ENCODE results near the gene VAC14. TPM values are rescaled to one million over a fixed set of nuclear protein-coding genes. Genes with fewer than 3 reads are reported as not detected.

Gene VAC14
- total RNA-seq, 3 donors from 2014 or later: 32.3 to 35.1 (median 32.8) TPM

DNA sequence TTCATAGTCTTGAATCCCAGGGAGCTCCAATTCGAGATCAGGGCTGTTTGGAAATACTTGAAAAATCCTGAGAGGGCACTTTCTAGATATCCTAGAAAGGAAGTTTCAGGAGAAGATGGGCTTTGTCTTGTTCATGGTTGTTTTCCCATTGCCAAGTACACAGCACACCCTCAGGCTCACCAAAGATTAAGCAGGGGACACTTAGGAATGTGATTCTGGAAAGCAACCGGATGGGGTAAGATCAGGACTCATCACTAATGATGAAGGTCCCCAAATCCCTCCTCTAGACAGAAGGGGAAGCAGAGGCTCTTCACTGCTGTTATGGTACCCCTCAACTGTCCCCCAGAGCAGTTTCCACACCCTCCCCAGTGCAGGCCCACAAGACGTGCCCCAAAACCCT lies 40.7 kb downstream of the VAC14 start:
- DNase-seq (no peak), ATAC-seq (no peak)
- intact Hi-C loops (cut with DNase I, micrococcal nuclease): no loop called here
- Histone ChIP-seq H3K9me3 (no peaks in the 10 kb centered on the region), H3K4me1 (ENCODE audit: low read depth) (no peaks in the 10 kb centered on the region), H3K4me3 (no peak overlapping the region), H3K36me3 (ENCODE audit: low read depth) (no peaks in the 10 kb centered on the region)
- TF ChIP-seq, protein P1, sequence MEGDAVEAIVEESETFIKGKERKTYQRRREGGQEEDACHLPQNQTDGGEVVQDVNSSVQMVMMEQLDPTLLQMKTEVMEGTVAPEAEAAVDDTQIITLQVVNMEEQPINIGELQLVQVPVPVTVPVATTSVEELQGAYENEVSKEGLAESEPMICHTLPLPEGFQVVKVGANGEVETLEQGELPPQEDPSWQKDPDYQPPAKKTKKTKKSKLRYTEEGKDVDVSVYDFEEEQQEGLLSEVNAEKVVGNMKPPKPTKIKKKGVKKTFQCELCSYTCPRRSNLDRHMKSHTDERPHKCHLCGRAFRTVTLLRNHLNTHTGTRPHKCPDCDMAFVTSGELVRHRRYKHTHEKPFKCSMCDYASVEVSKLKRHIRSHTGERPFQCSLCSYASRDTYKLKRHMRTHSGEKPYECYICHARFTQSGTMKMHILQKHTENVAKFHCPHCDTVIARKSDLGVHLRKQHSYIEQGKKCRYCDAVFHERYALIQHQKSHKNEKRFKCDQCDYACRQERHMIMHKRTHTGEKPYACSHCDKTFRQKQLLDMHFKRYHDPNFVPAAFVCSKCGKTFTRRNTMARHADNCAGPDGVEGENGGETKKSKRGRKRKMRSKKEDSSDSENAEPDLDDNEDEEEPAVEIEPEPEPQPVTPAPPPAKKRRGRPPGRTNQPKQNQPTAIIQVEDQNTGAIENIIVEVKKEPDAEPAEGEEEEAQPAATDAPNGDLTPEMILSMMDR (IDR thresholded peaks at IDR 0.05): no peak

- DNase-seq (no peak), ATAC-seq (no peak)
- Histone ChIP-seq H3K4me3 (no peak overlapping the region), H3K4me1 (ENCODE audit: low read depth) (no peaks in the 10 kb centered on the region), H3K36me3 (ENCODE audit: low read depth) (no peaks in the 10 kb centered on the region), H3K9me3 (no peaks in the 10 kb centered on the region)
- intact Hi-C loops (cut with DNase I, micrococcal nuclease): no loop called here
- TF ChIP-seq, protein P1 (IDR thresholded peaks at IDR 0.05): no peak
Measured at GRCh38 chr16:70759666-70760065, 41.3 kb downstream of the VAC14 start.

GRCh38 chr16:70758786-70759185 lies 42.2 kb downstream of the VAC14 start:
- H3K4me1 ChIP-seq (ENCODE audit: low read depth): no peaks in the 10 kb centered on the region
- TF ChIP-seq, protein P1 (IDR thresholded peaks at IDR 0.05): no peak
- no peaks in the 10 kb centered on the region for H3K36me3 ChIP-seq (ENCODE audit: low read depth)
- no peaks in the 10 kb centered on the region for H3K9me3 ChIP-seq
- intact Hi-C loops (cut with DNase I, micrococcal nuclease): no loop called here
- DNase-seq: peak in 2 of 3 donors; percentile 12 to 32
- H3K4me3 ChIP-seq: no peak overlapping the region
- ATAC-seq: no peak

- peak in 2 of 3 donors; percentile 12 to 33 for DNase-seq
- H3K4me1 ChIP-seq (ENCODE audit: low read depth): peaks cover 1% of the 10 kb centered on the region
- H3K9me3 ChIP-seq: no peaks in the 10 kb centered on the region
- TF ChIP-seq, protein P1 (IDR thresholded peaks at IDR 0.05): no peak
- no peak overlapping the region for H3K4me3 ChIP-seq
- intact Hi-C loops (cut with DNase I, micrococcal nuclease): no loop called here
- ATAC-seq: no peak
- H3K36me3 ChIP-seq (ENCODE audit: low read depth): no peaks in the 10 kb centered on the region
Measured at GRCh38 chr16:70757183-70757582, 43.8 kb downstream of the VAC14 start.

DNA sequence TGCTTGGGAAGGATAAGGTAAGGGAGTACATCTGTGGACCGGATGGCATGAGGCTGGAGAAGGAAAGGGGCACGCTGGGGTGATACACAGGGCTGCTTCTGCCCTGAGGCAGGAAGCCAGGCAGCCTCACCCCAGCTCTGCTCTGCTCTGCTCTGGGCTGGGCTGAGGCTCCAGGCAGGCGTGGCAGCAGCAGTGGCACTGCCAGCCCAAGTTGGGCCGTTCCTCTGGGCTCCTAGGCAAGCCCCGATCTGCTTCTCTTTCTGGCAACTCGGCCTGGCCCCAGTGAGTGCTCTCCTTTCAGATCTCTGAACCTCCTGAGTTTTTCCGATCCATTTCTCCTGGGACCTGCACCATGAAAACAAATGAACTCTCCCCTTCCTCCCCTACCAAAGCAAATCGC lies 44.9 kb downstream of the VAC14 start:
- intact Hi-C loops (cut with DNase I, micrococcal nuclease): no loop called here
- TF ChIP-seq, protein P1 (IDR thresholded peaks at IDR 0.05): no peak
- no peak overlapping the region for H3K4me3 ChIP-seq
- H3K9me3 ChIP-seq: no peaks in the 10 kb centered on the region
- peaks cover 11% of the 10 kb centered on the region for H3K4me1 ChIP-seq (ENCODE audit: low read depth)
- no peaks in the 10 kb centered on the region for H3K36me3 ChIP-seq (ENCODE audit: low read depth)
- DNase-seq (peak in 2 of 3 donors; percentile 8 to 31), ATAC-seq (no peak)

All from mucosa of descending colon (tissue), 3 donors.